Nephron progenitor cell (in vitro differentiated cells): Measurements from ENCODE around the gene RHOF.

Experiments
- DNase-seq: peaks from one replicate; pipeline ENCODE4 v3.0.0; 2021
- H3K27ac Mint-ChIP-seq: 2 replicates; pipeline ENCODE4 v1.8.0; 2021; ENCODE audit warnings: mild to moderate bottlenecking, moderate library complexity, mixed read lengths
- H3K27me3 Mint-ChIP-seq: 2 replicates; pipeline ENCODE4 v1.8.0; 2021; ENCODE audit warnings: mild to moderate bottlenecking, low read depth, mixed read lengths; ENCODE audit not compliant: poor library complexity
- H3K36me3 Mint-ChIP-seq: 2 replicates; pipeline ENCODE4 v1.8.0; 2021; ENCODE audit warnings: low read depth, mixed read lengths
- H3K4me1 Mint-ChIP-seq: 2 replicates; pipeline ENCODE4 v1.8.0; 2021; ENCODE audit warnings: mixed read lengths
- H3K4me3 Mint-ChIP-seq: 2 replicates; pipeline ENCODE4 v1.8.0; 2021; ENCODE audit warnings: mild to moderate bottlenecking, moderate library complexity, mixed read lengths
- H3K9me3 Mint-ChIP-seq: 2 replicates; pipeline ENCODE4 v1.8.0; 2021; ENCODE audit warnings: mild to moderate bottlenecking, moderate library complexity, mixed read lengths
- CTCF ChIP-seq: fragments of 200-600 bp; sonication (generic); IDR thresholded peaks from 2 replicates; pipeline ENCODE4 v1.5.0; 2021; ENCODE audit warnings: antibody characterized with exemption

Gene RHOF

GRCh38 chr12:121796855-121797751 is 3.6 kb upstream of the RHOF start:
- Mint-ChIP-seq H3K4me1 (peaks cover 66% of the 10 kb centered on the region), H3K36me3 (peaks cover 4% of the 10 kb centered on the region), H3K27ac (peak overlapping the region; percentile 81), H3K9me3 (no peaks in the 10 kb centered on the region), H3K27me3 (peaks cover 5% of the 10 kb centered on the region), H3K4me3 (peak overlapping the region; percentile 79)
- no peak for TF ChIP-seq CTCF
- peak; percentile 88 for DNase-seq

- peak overlapping the region; percentile 81 for H3K27ac Mint-ChIP-seq
- H3K9me3 Mint-ChIP-seq = no peaks in the 10 kb centered on the region
- H3K4me1 Mint-ChIP-seq = peaks cover 74% of the 10 kb centered on the region
- H3K36me3 Mint-ChIP-seq = peaks cover 4% of the 10 kb centered on the region
- H3K4me3 Mint-ChIP-seq = peak overlapping the region; percentile 75
- peak; percentile 92 for DNase-seq
- H3K27me3 Mint-ChIP-seq = peaks cover 8% of the 10 kb centered on the region
- TF ChIP-seq CTCF = peak; percentile 87
Measured at GRCh38 chr12:121795034-121795968, 1.8 kb upstream of the RHOF start.

GRCh38 chr12:121794534-121795033 is 1.1 kb upstream of the RHOF start:
- peak overlapping the region; percentile 75 for H3K4me3 Mint-ChIP-seq
- peaks cover 4% of the 10 kb centered on the region for H3K36me3 Mint-ChIP-seq
- TF ChIP-seq CTCF = no peak
- DNase-seq = no peak
- H3K27me3 Mint-ChIP-seq = peaks cover 9% of the 10 kb centered on the region
- peaks cover 81% of the 10 kb centered on the region for H3K4me1 Mint-ChIP-seq
- H3K27ac Mint-ChIP-seq = peak overlapping the region; percentile 96
- no peaks in the 10 kb centered on the region for H3K9me3 Mint-ChIP-seq

GRCh38 chr12:121793838-121794533 is 498 bp upstream of the RHOF start:
- Mint-ChIP-seq H3K36me3 (peaks cover 4% of the 10 kb centered on the region), H3K27ac (peak overlapping the region; percentile 96), H3K9me3 (no peaks in the 10 kb centered on the region), H3K27me3 (peaks cover 9% of the 10 kb centered on the region), H3K4me1 (peaks cover 83% of the 10 kb centered on the region), H3K4me3 (peak overlapping the region; percentile 75)
- peak; percentile 99 for TF ChIP-seq CTCF
- DNase-seq = peak; percentile 91

- H3K27ac Mint-ChIP-seq = no peak overlapping the region
- peaks cover 71% of the 10 kb centered on the region for H3K4me1 Mint-ChIP-seq
- no peak for TF ChIP-seq CTCF
- H3K27me3 Mint-ChIP-seq = peaks cover 9% of the 10 kb centered on the region
- peak; percentile 73 for DNase-seq
- no peaks in the 10 kb centered on the region for H3K9me3 Mint-ChIP-seq
- peak overlapping the region; percentile 82 for H3K4me3 Mint-ChIP-seq
- peaks cover 4% of the 10 kb centered on the region for H3K36me3 Mint-ChIP-seq
Measured at GRCh38 chr12:121792607-121793439, 665 bp downstream of the RHOF start.
